AG04450 (cell line): ENCODE data around the gene SLC27A5. TPM values are rescaled to one million over a fixed set of nuclear protein-coding genes. Genes with fewer than 3 reads are reported as not detected.

Experiments used
- CTCF ChIA-PET: fragments of 300-600, 350-600 bp; formaldehyde crosslinking; extraction: SDS; loops from one replicate; lab custom pipeline; 2022; ENCODE audit warnings: antibody characterized with exemption, inconsistent platforms; lab: Charles Lee
- POLR2A ChIA-PET: fragments of 350-600 bp; formaldehyde crosslinking; extraction: SDS; loops from one replicate; lab custom pipeline; 2021; ENCODE audit warnings: antibody characterized with exemption, inconsistent platforms; lab: Yijun Ruan, JAX
- DNase-seq: peaks from one replicate; pipeline ENCODE4 v3.0.0-alpha.2; 2011; ENCODE audit warnings: low read depth, low spot score
- H3K27ac ChIP-seq: one replicate; pipeline ENCODE4 v1.5.1; 2012; ENCODE audit warnings: low read depth, low read length, control low read depth
- H3K27me3 ChIP-seq: one replicate; pipeline ENCODE4 v1.6.0; 2012; ENCODE audit warnings: low read length; ENCODE audit not compliant: control insufficient read depth, insufficient read depth
- H3K4me3 ChIP-seq: 2 replicates; pipeline ENCODE4 v1.5.1; 2011; ENCODE audit warnings: mild to moderate bottlenecking, low read depth, low read length, control low read depth
- H3K9me3 ChIP-seq: 2 replicates; pipeline ENCODE4 v1.5.1; 2012; ENCODE audit warnings: low read length; ENCODE audit not compliant: control insufficient read depth, insufficient read depth
- polyA plus RNA-seq: library from polyadenylated mRNA; depleted of rRNA; stranded (reverse); fragments of >200 nt; gene quantifications from 2 replicates; pipeline ENCODE4 v1.2.3, GENCODE V29; 2011
- TF ChIP-seq, protein P1 (sequence below): IDR thresholded peaks from 2 replicates; pipeline ENCODE4 v1.5.1; 2011; ENCODE audit warnings: low read depth, low read length, control low read depth, inconsistent platforms

The SLC27A5 gene
- polyA plus RNA-seq, 1 experiment, result 7.4 TPM

GRCh38 chr19:58549664-58550361 lies 38.0 kb upstream of the SLC27A5 start:
- Histone ChIP-seq H3K27me3 (no peaks in the 10 kb centered on the region), H3K27ac (no peak overlapping the region), H3K9me3 (no peaks in the 10 kb centered on the region; the same call in 1 of the 2 replicates), H3K4me3 (no peak overlapping the region)
- ChIA-PET POLR2A (interaction anchor here (0.6 to 1.1 kb wide), 2 partner anchors 26 to 28 kb away, joined by 3 to 4 read pairs; no protein-coding TSS in a partner anchor), CTCF (no interaction called here)
- TF ChIP-seq, protein P1, sequence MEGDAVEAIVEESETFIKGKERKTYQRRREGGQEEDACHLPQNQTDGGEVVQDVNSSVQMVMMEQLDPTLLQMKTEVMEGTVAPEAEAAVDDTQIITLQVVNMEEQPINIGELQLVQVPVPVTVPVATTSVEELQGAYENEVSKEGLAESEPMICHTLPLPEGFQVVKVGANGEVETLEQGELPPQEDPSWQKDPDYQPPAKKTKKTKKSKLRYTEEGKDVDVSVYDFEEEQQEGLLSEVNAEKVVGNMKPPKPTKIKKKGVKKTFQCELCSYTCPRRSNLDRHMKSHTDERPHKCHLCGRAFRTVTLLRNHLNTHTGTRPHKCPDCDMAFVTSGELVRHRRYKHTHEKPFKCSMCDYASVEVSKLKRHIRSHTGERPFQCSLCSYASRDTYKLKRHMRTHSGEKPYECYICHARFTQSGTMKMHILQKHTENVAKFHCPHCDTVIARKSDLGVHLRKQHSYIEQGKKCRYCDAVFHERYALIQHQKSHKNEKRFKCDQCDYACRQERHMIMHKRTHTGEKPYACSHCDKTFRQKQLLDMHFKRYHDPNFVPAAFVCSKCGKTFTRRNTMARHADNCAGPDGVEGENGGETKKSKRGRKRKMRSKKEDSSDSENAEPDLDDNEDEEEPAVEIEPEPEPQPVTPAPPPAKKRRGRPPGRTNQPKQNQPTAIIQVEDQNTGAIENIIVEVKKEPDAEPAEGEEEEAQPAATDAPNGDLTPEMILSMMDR, result no peak
- no peak for DNase-seq

DNA sequence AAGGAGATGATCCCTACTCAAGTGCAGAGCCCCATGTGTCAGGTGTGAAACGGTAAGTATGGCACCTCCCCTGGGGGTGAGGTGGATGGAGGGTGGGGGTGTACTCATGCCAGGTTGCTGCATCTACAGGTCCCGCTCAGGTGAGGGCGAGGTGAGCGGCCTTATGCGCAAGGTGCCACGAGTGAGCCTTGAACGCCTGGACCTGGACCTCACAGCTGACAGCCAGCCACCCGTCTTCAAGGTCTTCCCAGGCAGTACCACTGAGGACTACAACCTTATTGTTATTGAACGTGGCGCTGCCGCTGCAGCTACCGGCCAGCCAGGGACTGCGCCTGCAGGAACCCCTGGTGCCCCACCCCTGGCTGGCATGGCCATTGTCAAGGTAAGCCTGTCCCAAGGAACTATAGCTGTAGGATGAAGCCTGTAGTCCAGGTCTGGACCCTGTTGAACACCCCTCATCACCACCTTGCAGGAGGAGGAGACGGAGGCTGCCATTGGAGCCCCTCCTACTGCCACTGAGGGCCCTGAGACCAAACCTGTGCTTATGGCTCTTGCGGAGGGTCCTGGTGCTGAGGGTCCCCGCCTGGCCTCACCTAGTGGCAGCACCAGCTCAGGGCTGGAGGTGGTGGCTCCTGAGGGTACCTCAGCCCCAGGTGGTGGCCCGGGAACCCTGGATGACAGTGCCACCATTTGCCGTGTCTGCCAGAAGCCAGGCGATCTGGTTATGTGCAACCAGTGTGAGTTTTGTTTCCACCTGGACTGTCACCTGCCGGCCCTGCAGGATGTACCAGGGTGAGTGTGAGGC lies 37.3 kb upstream of the SLC27A5 start:
- TF ChIP-seq, protein P1, result no peak
- H3K4me3 ChIP-seq, result no peak overlapping the region
- ChIA-PET POLR2A (interaction anchor here (0.6 to 1.1 kb wide), 2 partner anchors 27 to 28 kb away, joined by 3 to 4 read pairs; no protein-coding TSS in a partner anchor), CTCF (no interaction called here)
- no peaks in the 10 kb centered on the region; the same call in 1 of the 2 replicates for H3K9me3 ChIP-seq
- no peak overlapping the region for H3K27ac ChIP-seq
- no peaks in the 10 kb centered on the region for H3K27me3 ChIP-seq
- no peak for DNase-seq

DNA sequence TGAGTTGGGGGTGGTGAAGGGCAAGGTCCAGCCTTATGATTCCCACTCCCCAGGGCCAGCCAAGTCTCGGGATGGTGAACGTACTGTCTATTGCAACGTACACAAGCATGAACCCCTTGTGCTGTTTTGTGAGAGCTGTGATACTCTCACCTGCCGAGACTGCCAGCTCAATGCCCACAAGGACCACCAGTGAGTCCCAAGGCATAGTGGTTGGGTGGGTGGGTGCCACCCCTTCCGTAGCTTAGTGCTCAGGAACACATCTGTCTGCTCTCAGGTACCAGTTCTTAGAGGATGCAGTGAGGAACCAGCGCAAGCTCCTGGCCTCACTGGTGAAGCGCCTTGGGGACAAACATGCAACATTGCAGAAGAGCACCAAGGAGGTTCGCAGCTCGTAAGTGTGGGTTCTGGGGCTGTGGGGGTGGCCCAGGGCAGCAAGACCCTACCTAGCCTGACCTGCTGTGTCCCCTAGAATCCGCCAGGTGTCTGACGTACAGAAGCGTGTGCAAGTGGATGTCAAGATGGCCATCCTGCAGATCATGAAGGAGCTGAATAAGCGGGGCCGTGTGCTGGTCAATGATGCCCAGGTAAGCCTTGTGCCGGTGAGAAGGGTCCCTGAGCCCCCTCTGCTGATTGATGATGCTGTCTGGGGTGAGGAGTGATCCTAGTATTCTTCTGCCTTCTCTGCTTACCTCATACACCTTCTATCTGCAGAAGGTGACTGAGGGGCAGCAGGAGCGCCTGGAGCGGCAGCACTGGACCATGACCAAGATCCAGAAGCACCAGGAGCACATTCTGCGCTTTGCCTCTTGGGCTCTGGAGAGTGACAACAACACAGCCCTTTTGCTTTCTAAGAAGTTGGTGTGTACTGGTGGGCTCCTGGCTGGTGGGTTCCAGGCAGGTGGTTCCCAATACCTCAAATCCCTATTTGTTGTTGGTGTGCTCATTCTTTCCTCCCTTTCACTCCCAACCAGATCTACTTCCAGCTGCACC lies 35.8 kb upstream of the SLC27A5 start:
- H3K27ac ChIP-seq, result no peak overlapping the region
- no peaks in the 10 kb centered on the region; the same call in 1 of the 2 replicates for H3K9me3 ChIP-seq
- TF ChIP-seq, protein P1, result no peak
- ChIA-PET POLR2A (interaction anchor here (1.2 kb wide), 1 partner anchor 7 kb away, joined by 5 read pairs; the partner anchor contains the start of gene CHMP2A), CTCF (no interaction called here)
- no peak for DNase-seq
- H3K27me3 ChIP-seq, result no peaks in the 10 kb centered on the region
- peak overlapping the region; percentile 84; the same call in 1 of the 2 replicates for H3K4me3 ChIP-seq

DNA sequence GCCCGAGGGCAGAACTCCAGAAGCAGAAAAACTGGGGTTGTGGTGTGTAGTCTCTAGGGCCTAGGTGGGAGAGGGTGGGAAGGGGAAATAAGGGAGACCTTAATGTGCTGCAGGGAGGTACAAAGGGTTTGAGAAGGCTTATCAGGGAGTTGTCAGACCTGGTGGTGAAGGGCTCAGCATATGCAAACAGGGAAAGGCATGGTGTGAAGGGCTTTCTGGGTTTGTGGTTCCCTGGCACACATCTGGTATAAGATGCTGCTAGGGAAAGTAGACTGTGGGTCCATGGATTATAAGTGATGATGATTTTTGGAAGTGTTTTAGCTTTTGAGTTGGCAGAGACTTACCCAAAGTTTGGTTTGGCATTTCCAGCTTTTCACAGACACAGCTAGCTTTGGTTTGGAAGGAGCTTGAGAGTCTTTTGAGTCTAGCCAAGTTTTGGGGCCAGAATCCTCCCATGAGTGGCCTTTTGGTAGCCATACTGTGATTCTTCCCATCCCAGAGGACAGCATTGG lies 34.3 kb upstream of the SLC27A5 start:
- CTCF ChIA-PET, result no interaction called here
- Histone ChIP-seq H3K27ac (no peak overlapping the region), H3K9me3 (no peaks in the 10 kb centered on the region; the same call in 1 of the 2 replicates), H3K27me3 (no peaks in the 10 kb centered on the region), H3K4me3 (peak overlapping the region; percentile 84)
- DNase-seq, result no peak
- POLR2A ChIA-PET, result interaction anchor here (1.2 to 3.2 kb wide), 3 partner anchors 8 to 27 kb away, joined by 5 to 54 read pairs (median 47); partner anchors contain the start of genes CHMP2A and ZBTB45
- TF ChIP-seq, protein P1, result no peak
